Measurements from ENCODE around the gene CHD2.
"Not testable (repeated sequence)": the region's sequence is repeated elsewhere in the genome, so short reads cannot be mapped to it uniquely, and the experiment has no call there.

Gene CHD2

GRCh38 chr15:92906563-92907081 is 6.5 kb downstream of the CHD2 start:
- Mint-ChIP-seq H3K36me3 (ENCODE audit: low read depth) (peaks cover 55% of the 10 kb centered on the region), H3K4me3 (peak overlapping the region; percentile 98), H3K27ac (peak overlapping the region; percentile 99), H3K4me1 (ENCODE audit: low read depth) (peaks cover 69% of the 10 kb centered on the region), H3K9me3 (no peaks in the 10 kb centered on the region), H3K27me3 (ENCODE audit: low read depth) (no peaks in the 10 kb centered on the region)

DNA sequence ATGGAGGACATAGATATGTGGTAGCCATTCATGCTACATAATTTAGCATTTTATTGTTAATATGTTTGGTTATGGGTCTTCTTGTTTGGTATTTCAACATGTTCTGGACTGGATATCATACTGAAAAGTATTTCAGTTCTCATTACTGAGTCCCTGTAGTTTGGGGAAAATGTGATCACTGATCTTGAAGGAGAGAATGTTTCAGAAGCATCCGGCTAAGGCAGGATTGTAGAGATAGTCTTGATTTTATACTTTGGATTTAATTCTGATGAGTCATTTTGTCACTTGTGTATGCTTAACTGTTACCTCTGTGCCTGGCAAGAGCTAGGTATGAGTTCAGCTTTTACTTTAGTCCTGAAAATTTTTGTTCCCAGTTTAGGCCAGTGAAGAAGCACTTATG is 7.1 kb downstream of the CHD2 start:
- Mint-ChIP-seq H3K4me3 (peak overlapping the region; percentile 98), H3K27ac (peak overlapping the region; percentile 99), H3K27me3 (ENCODE audit: low read depth) (no peaks in the 10 kb centered on the region), H3K4me1 (ENCODE audit: low read depth) (peaks cover 75% of the 10 kb centered on the region), H3K9me3 (no peaks in the 10 kb centered on the region), H3K36me3 (ENCODE audit: low read depth) (peaks cover 59% of the 10 kb centered on the region)

DNA sequence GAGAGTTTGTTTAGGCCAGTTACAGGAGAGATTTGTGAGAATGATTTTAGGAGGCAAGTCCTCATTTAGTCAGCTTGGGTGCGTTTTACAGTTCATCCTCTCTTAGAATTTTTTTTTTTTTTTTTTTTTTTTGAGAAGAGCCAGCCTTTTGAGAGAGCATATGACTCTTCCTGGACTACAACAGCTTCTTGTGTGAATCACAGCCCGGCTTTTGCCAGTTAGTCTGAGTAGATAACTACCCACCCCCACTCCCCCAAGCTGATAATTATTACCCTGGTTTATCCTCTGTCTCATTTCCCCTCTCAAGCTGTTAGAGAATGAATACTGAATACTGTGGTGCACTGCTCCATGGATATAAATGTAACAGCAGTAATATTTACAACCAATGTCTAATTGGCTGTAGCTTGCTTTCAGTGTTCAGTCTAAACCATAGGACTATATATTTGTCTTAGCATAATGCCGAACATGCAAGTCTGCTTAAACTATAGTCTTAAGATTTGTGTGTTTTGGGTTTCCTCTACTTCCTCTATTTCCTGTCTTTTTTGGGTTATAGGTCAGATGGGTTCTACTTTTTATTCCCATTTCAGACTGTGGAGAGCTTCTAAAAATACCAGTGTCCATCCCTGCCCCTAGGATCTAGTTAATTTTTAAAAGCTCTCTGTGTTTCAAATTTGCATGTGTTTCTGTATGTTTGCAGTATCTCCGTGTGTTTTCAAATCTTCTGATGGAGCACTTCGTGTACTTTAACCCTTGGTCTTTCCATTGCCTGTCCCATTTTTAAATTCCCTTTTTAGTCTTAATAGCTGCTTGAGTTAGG is 8.0 kb downstream of the CHD2 start:
- peaks cover 57% of the 10 kb centered on the region for H3K36me3 Mint-ChIP-seq (ENCODE audit: low read depth)

DNA sequence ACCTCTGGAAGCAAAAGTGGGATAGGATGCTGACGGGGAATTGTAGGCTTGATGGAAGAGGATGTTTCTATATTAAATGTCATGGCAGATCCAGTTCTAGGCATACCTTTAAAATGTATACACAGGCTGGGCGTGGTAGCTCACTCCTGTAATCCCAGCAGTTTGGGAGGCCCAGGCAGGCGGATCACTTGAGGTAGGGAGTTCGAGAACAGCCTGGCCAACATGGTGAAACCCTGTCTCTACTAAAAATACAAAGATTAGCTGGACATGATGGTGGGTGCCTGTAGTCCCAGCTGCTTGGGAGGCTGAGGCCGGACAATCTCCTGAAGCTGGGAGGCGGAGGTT is 8.6 kb downstream of the CHD2 start:
- H3K4me3 Mint-ChIP-seq: peak overlapping the region; percentile 98
- H3K4me1 Mint-ChIP-seq (ENCODE audit: low read depth): peaks cover 80% of the 10 kb centered on the region
- no peaks in the 10 kb centered on the region for H3K9me3 Mint-ChIP-seq
- peak overlapping the region; percentile 99 for H3K27ac Mint-ChIP-seq
- no peaks in the 10 kb centered on the region for H3K27me3 Mint-ChIP-seq (ENCODE audit: low read depth)
- H3K36me3 Mint-ChIP-seq (ENCODE audit: low read depth): peaks cover 55% of the 10 kb centered on the region

More for the DNA sequence above, 8.0 kb downstream of the CHD2 start:
- Mint-ChIP-seq H3K4me1 (ENCODE audit: low read depth) (peaks cover 76% of the 10 kb centered on the region), H3K27ac (peak overlapping the region; percentile 99), H3K9me3 (no peaks in the 10 kb centered on the region), H3K4me3 (peak overlapping the region; percentile 98), H3K27me3 (ENCODE audit: low read depth) (no peaks in the 10 kb centered on the region)

DNA sequence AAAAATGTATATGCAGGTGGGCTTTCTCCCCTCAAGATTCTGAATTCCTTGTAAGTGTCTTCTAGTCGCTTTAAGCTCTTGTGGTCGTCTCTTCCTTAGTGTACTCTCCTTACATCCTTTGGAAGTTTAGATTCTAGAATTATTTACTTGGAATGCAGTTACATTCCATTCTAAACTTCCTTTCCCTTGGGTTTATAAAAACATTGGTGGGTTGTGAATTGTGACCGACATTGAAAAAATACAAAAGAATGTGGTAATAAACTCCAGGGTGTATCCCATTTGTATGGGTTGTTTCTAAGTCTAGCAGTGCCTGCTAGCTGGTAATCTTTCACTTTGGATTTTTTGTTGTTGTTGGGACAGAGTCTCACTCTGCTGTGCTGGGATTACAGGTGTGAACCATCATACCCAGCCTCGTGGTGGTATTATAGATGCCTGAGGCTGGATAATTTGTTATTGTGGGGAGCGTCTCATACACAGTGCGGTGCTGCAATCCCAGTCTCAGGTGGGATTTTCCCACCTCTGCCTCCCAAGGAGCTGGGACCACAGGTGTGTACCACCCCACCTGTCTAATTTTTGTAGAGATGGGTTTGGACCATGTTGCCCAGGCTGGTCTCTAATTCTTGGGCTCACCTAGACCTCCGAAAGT is 9.1 kb downstream of the CHD2 start:
- Mint-ChIP-seq H3K36me3 (ENCODE audit: low read depth) (peaks cover 51% of the 10 kb centered on the region), H3K27me3 (ENCODE audit: low read depth) (no peaks in the 10 kb centered on the region), H3K27ac (peak overlapping the region; percentile 63), H3K4me1 (ENCODE audit: low read depth) (peaks cover 84% of the 10 kb centered on the region), H3K9me3 (no peaks in the 10 kb centered on the region), H3K4me3 (peak overlapping the region; percentile 45)

DNA sequence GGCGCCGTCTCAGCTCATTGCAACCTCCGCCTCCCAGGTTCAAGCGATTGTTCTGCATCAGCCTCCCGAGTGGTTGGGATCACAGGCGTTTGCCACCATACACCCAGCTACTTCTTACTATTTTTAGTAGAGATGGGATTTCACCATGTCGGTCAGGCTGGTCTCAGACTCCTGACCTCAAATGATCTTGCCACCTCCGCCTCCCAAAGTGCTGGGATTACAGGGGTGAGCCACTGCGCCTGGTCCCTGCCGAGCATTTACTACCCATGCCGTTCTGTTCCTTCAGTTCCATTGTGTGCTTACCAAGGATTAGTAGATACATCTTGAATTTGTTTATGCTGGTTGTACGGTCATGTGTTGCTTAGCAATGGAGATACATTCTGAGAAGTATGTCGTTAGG is 10.3 kb downstream of the CHD2 start:
- no peaks in the 10 kb centered on the region for H3K9me3 Mint-ChIP-seq
- H3K27me3 Mint-ChIP-seq (ENCODE audit: low read depth): no peaks in the 10 kb centered on the region
- H3K4me1 Mint-ChIP-seq (ENCODE audit: low read depth): peaks cover 85% of the 10 kb centered on the region
- peaks cover 50% of the 10 kb centered on the region for H3K36me3 Mint-ChIP-seq (ENCODE audit: low read depth)
- peak overlapping the region; percentile 45 for H3K27ac Mint-ChIP-seq
- peak overlapping the region; percentile 56 for H3K4me3 Mint-ChIP-seq

DNA sequence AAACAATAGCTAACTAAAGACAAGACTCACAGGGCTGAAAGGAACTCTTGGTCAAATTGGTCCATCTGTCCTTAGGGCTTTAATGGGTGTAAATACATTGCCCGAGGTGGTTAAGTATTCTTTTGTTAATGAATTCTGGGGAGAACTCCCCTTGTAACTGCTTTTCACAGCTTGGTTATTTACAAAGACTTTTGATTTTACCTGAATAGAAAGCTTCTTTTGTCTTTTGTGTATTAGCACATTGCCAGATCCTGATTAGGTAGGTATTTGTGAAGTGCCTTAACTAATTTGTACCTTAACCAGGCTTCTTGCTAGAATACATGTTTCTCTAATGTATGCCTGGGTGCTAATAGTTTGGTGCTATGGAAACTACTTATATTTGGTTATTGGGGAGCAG is 14.0 kb downstream of the CHD2 start:
- H3K27me3 Mint-ChIP-seq (ENCODE audit: low read depth): no peaks in the 10 kb centered on the region
- peaks cover 74% of the 10 kb centered on the region for H3K4me1 Mint-ChIP-seq (ENCODE audit: low read depth)
- peak overlapping the region; percentile 96 for H3K27ac Mint-ChIP-seq
- no peaks in the 10 kb centered on the region for H3K9me3 Mint-ChIP-seq
- peak overlapping the region; percentile 92 for H3K4me3 Mint-ChIP-seq
- peaks cover 41% of the 10 kb centered on the region for H3K36me3 Mint-ChIP-seq (ENCODE audit: low read depth)

GRCh38 chr15:92914768-92915221 is 14.7 kb downstream of the CHD2 start:
- Mint-ChIP-seq H3K27me3 (ENCODE audit: low read depth) (no peaks in the 10 kb centered on the region), H3K9me3 (no peaks in the 10 kb centered on the region), H3K27ac (peak overlapping the region; percentile 96), H3K4me3 (peak overlapping the region; percentile 92), H3K4me1 (ENCODE audit: low read depth) (peaks cover 71% of the 10 kb centered on the region), H3K36me3 (ENCODE audit: low read depth) (peaks cover 39% of the 10 kb centered on the region)

- H3K27ac Mint-ChIP-seq: peak overlapping the region; percentile 79
- H3K9me3 Mint-ChIP-seq: no peaks in the 10 kb centered on the region
- H3K4me3 Mint-ChIP-seq: peak overlapping the region; percentile 67
- peaks cover 35% of the 10 kb centered on the region for H3K36me3 Mint-ChIP-seq (ENCODE audit: low read depth)
- H3K4me1 Mint-ChIP-seq (ENCODE audit: low read depth): peaks cover 74% of the 10 kb centered on the region
- H3K27me3 Mint-ChIP-seq (ENCODE audit: low read depth): no peaks in the 10 kb centered on the region
Measured at GRCh38 chr15:92915766-92916435, 15.8 kb downstream of the CHD2 start.

GRCh38 chr15:92917598-92918407 is 17.7 kb downstream of the CHD2 start:
- no peaks in the 10 kb centered on the region for H3K27me3 Mint-ChIP-seq (ENCODE audit: low read depth)
- H3K4me3 Mint-ChIP-seq: peak overlapping the region; percentile 47
- H3K27ac Mint-ChIP-seq: peak overlapping the region; percentile 81
- H3K36me3 Mint-ChIP-seq (ENCODE audit: low read depth): peaks cover 28% of the 10 kb centered on the region
- H3K9me3 Mint-ChIP-seq: no peaks in the 10 kb centered on the region
- peaks cover 77% of the 10 kb centered on the region for H3K4me1 Mint-ChIP-seq (ENCODE audit: low read depth)

GRCh38 chr15:92918881-92919280 is 18.8 kb downstream of the CHD2 start:
- peaks cover 31% of the 10 kb centered on the region for H3K36me3 Mint-ChIP-seq (ENCODE audit: low read depth)
- H3K4me1 Mint-ChIP-seq (ENCODE audit: low read depth): peaks cover 72% of the 10 kb centered on the region

GRCh38 chr15:92920595-92921161 is 20.6 kb downstream of the CHD2 start:
- Mint-ChIP-seq H3K27me3 (ENCODE audit: low read depth) (no peaks in the 10 kb centered on the region), H3K36me3 (ENCODE audit: low read depth) (peaks cover 43% of the 10 kb centered on the region), H3K4me1 (ENCODE audit: low read depth) (peaks cover 68% of the 10 kb centered on the region), H3K27ac (peak overlapping the region; percentile 74), H3K9me3 (no peaks in the 10 kb centered on the region), H3K4me3 (peak overlapping the region; percentile 14)

More at GRCh38 chr15:92918881-92919280, 18.8 kb downstream of the CHD2 start:
- H3K9me3 Mint-ChIP-seq; H3K27ac Mint-ChIP-seq; H3K27me3 Mint-ChIP-seq (ENCODE audit: low read depth); H3K4me3 Mint-ChIP-seq: not testable (repeated sequence)

DNA sequence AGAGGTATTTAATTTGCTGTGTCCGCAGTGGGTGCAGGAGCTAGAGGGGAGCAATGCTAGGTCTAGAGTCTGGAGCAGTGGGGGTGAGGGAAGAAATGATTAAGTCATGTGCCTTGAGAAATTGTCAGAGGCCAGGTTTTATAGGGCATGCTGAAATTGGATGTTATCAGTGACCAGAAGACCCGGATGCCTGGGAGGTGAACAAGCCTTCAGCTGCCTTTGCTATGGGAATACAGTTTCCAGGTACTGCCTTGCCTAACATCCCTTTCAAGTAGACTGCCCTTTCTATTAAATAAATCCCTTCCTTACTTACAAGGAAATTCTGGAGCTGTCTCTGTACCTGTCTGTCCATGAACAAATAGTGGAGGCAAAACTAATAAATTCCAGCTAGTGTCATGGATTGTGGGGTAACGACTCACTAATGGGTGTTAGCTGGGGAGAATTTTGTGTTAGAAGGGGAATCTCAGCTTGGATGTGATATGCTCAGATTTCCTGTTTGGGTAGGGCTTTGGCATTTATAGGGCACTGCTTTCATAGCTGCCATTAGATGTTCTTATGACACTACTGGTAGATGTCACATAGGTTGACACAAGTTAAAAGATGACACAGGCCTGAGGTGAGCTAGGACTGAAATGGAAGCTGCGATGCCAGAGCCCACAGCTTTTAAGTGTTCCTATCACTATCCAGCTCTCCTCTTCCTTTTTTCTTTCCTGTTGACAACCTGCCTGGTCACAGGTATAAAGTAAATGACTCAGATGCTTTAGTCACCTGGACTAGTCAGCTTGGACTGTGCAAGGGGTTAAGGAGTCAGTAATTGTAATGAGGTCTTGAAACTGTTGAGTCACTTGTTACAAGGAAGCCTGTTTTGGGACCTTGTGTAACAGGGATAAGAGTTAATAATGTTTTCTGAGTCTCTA is 21.3 kb downstream of the CHD2 start:
- Mint-ChIP-seq H3K9me3 (no peaks in the 10 kb centered on the region), H3K27ac (peak overlapping the region; percentile 81), H3K4me1 (ENCODE audit: low read depth) (peaks cover 66% of the 10 kb centered on the region), H3K36me3 (ENCODE audit: low read depth) (peaks cover 44% of the 10 kb centered on the region), H3K4me3 (peak overlapping the region; percentile 14), H3K27me3 (ENCODE audit: low read depth) (no peaks in the 10 kb centered on the region)

Data from T-helper 1 cell treated with Interleukin-12 subunit alpha and Interleukin-12 subunit beta and Interleukin-4 antibody, amounts not matched to agents 30 μg/mL and 1 μg/mL, for 36 hours (primary cell).